ENCODE results near the gene MAP4K2.

DNA sequence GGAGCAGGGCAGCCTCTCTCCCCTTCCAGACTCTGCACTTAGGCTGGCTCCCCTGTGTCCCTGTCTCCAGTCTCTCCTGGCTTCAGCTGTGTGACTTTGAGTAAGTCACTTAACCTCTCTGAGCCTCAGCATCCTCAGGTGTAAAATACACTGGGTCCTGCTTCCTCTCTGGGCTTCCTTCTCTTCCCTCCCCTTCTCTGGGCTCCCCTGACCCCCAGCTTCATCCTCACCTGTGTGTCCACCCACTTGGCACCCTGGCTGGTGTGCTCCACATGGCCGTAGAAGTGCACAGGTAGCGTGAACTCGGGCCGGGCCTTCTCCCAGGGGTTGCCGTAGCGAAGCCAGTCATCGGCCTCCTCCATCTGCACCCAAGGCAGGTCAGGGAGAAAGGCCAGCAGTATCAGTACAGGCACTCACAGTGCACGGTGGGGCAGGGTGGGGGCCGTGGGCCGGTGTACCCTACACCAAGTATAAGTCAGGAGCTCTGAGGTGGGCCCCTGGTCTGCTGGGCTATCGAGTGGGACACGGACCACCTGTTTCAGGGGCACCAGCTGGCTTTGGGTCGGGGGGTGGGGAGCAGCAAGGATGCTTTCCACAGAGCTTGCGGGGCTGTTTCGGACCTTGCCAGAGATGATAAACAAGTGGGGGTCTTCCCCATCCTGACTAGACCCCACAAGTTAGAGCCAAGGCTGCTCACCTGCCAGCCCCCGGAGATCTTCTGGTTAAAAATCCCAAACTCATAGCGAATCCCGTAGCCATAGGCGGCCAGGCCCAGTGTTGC lies 45.3 kb downstream of the MAP4K2 start:
- TF ChIP-seq, protein P1, sequence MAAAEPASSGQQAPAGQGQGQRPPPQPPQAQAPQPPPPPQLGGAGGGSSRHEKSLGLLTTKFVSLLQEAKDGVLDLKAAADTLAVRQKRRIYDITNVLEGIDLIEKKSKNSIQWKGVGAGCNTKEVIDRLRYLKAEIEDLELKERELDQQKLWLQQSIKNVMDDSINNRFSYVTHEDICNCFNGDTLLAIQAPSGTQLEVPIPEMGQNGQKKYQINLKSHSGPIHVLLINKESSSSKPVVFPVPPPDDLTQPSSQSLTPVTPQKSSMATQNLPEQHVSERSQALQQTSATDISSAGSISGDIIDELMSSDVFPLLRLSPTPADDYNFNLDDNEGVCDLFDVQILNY (CRISPR knock-in tag; IDR thresholded peaks at IDR 0.05): no peak
- TF ChIP-seq YBX1 (IDR thresholded peaks at IDR 0.05) (no peak), PATZ1 (CRISPR knock-in tag; IDR thresholded peaks at IDR 0.05; ENCODE audit: borderline replicate concordance) (no peak), FOS (IDR thresholded peaks at IDR 0.05; ENCODE audit: extremely low read depth, insufficient read length) (no peak), TBP (optimal IDR thresholded peaks at IDR 0.05; ENCODE audit: low read depth, low read length) (no peak)
- TF ChIP-seq, protein P2, sequence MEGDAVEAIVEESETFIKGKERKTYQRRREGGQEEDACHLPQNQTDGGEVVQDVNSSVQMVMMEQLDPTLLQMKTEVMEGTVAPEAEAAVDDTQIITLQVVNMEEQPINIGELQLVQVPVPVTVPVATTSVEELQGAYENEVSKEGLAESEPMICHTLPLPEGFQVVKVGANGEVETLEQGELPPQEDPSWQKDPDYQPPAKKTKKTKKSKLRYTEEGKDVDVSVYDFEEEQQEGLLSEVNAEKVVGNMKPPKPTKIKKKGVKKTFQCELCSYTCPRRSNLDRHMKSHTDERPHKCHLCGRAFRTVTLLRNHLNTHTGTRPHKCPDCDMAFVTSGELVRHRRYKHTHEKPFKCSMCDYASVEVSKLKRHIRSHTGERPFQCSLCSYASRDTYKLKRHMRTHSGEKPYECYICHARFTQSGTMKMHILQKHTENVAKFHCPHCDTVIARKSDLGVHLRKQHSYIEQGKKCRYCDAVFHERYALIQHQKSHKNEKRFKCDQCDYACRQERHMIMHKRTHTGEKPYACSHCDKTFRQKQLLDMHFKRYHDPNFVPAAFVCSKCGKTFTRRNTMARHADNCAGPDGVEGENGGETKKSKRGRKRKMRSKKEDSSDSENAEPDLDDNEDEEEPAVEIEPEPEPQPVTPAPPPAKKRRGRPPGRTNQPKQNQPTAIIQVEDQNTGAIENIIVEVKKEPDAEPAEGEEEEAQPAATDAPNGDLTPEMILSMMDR (IDR thresholded peaks at IDR 0.05 in 2 of 3, conservative IDR thresholded peaks at IDR 0.05 in 1 of 3; ENCODE audit: insufficient read depth in 2 of 3, low read depth in 1 of 3, low read length in 3 of 3): no peak

Measured in K562 (cell line).